Right lobe of liver (tissue), 6 donors: ENCODE results near the gene USP16. TPM values are rescaled to one million over a fixed set of nuclear protein-coding genes. Genes with fewer than 3 reads are reported as not detected.
"Not testable (repeated sequence)": the region's sequence is repeated elsewhere in the genome, so short reads cannot be mapped to it uniquely, and the experiment has no call there.

Experiments
- ATAC-seq, 4 donors: fragments of 200-7000 bp; cut with Tn5 transposase; one replicate each; pipeline ENCODE4 v1.9.1; 2020; ENCODE audit warnings: mild to moderate bottlenecking in 4 of 4, moderate library complexity in 4 of 4
- DNase-seq, 3 donors: peaks; one replicate each; pipeline ENCODE4 v3.0.0-alpha.2; 2020
- H3K27ac ChIP-seq, 3 donors: fragments of 200-600 bp; one replicate each; pipeline ENCODE4 v1.8.0; 2022
- H3K27me3 ChIP-seq, 2 donors: fragments of 200-600 bp; one replicate each; pipeline ENCODE4 v1.8.0; 2022
- H3K36me3 ChIP-seq, 4 donors: fragments of 200-600 bp; sonication (generic) in 1 of 4; one replicate each; pipeline versions ENCODE4 v1.5.1 to v1.8.0; 2017 to 2022; ENCODE audit warnings: control low read depth in 1 of 4
- H3K4me1 ChIP-seq, 4 donors: fragments of 200-600 bp; sonication (generic) in 1 of 4; one replicate each; pipeline versions ENCODE4 v1.5.1 to v1.8.0; 2017 to 2022; ENCODE audit warnings: control low read depth in 1 of 4
- H3K4me3 ChIP-seq, 3 donors: fragments of 200-600 bp; one replicate each; pipeline ENCODE4 v1.8.0; 2022
- H3K9me3 ChIP-seq, 4 donors: fragments of 200-600 bp; sonication (generic) in 1 of 4; one replicate each; pipeline versions ENCODE4 v1.5.1 to v1.8.0; 2017 to 2022; ENCODE audit warnings: control low read depth in 1 of 4
- POLR2A ChIP-seq: fragments of 450-650 bp; IDR thresholded peaks from one replicate; pipeline ENCODE4 v1.6.1; 2017; ENCODE audit warnings: antibody characterized with exemption, mild to moderate bottlenecking
- WGBS: methylation state at CpG from one replicate; pipeline ENCODE4 v1.1.6; 2018; ENCODE audit warnings: low coverage, low lambda C conversion rate; ENCODE audit not compliant: insufficient coverage; ENCODE audit errors: missing lambda C conversion rate; 5-methylcytosine and 5-hydroxymethylcytosine counted together
- intact Hi-C, 2 donors: fragments of 100-400 bp; cut with DNase I; formaldehyde crosslinking; loops; one replicate each; pipeline versions ENCODE4 v1.11.2 to v1.14.1; 2022
- total RNA-seq, 6 experiments: library from RNA; depleted of rRNA in 2 of 6; stranded (reverse); fragments of >200 nt in 2 of 6; fragmentation: NEBNext Ultra II Directional in 3 of 6; extraction: Animal tissue kit (Norgen Biotek cat#: 25700) in 3 of 6; gene quantifications; one replicate each; pipeline versions ENCODE4 v1.1.0 to v1.2.4, GENCODE V29; 2016 to 2023
- TF ChIP-seq, protein P1 (sequence below), 4 donors: fragments of 200-600 bp in 3 of 4; fragments of 450-650 bp in 1 of 4; IDR thresholded peaks; one replicate each; pipeline versions ENCODE4 v1.5.1 to v1.8.0; 2016 to 2022; ENCODE audit warnings: antibody characterized with exemption in 4 of 4, mild to moderate bottlenecking in 2 of 4
- donor health status: DM: no; HTN: yes; CAD: no.
- donor health status: DM: no; HTN: no; CAD: no.
- donor health status: DM: no; HTN: no; CAD: no.
- donor health status: DM: no; HTN: yes; CAD: no.
- donor health status: DM: no; HTN: yes; CAD: no.

Gene USP16
- total RNA-seq, 6 experiments from 2014 or later = 14.1 to 20.5 (median 17.4) TPM

DNA sequence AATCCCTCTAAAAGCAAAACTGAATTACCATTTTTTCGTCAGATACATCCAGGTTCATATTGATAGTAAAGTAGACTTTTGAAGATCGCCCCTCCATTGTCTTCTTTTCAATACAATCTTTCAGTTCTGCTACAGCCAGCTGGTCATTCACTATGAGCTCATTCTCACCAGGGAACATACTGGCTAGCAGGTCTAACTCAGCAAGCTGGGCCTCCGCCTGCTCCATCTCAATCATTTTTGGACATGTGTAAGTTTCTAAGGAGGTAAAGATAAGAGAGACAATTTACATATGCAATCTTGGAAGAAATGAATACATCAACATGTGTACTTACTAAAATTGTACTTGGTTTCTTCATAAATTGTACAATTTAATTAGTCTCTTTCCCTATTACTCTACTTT is 16.1 kb upstream of the USP16 start:
- 89% methylated on average over 3 of the region's 3 CpGs for WGBS
- no peak for TF ChIP-seq POLR2A
- TF ChIP-seq, protein P1, sequence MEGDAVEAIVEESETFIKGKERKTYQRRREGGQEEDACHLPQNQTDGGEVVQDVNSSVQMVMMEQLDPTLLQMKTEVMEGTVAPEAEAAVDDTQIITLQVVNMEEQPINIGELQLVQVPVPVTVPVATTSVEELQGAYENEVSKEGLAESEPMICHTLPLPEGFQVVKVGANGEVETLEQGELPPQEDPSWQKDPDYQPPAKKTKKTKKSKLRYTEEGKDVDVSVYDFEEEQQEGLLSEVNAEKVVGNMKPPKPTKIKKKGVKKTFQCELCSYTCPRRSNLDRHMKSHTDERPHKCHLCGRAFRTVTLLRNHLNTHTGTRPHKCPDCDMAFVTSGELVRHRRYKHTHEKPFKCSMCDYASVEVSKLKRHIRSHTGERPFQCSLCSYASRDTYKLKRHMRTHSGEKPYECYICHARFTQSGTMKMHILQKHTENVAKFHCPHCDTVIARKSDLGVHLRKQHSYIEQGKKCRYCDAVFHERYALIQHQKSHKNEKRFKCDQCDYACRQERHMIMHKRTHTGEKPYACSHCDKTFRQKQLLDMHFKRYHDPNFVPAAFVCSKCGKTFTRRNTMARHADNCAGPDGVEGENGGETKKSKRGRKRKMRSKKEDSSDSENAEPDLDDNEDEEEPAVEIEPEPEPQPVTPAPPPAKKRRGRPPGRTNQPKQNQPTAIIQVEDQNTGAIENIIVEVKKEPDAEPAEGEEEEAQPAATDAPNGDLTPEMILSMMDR (IDR thresholded peaks at IDR 0.05) = no peak
- no peak overlapping the region for H3K27ac ChIP-seq
- H3K4me1 ChIP-seq = peaks cover 0 to 7% (median 0%) of the 10 kb centered on the region in 4 donors
- intact Hi-C loops = no loop called here
- H3K4me3 ChIP-seq = no peak overlapping the region
- H3K27me3 ChIP-seq = no peaks in the 10 kb centered on the region
- H3K9me3 ChIP-seq = no peaks in the 10 kb centered on the region
- no peak for DNase-seq
- H3K36me3 ChIP-seq = peaks cover 0 to 14% (median 8%) of the 10 kb centered on the region in 4 donors
- ATAC-seq = no peak

DNA sequence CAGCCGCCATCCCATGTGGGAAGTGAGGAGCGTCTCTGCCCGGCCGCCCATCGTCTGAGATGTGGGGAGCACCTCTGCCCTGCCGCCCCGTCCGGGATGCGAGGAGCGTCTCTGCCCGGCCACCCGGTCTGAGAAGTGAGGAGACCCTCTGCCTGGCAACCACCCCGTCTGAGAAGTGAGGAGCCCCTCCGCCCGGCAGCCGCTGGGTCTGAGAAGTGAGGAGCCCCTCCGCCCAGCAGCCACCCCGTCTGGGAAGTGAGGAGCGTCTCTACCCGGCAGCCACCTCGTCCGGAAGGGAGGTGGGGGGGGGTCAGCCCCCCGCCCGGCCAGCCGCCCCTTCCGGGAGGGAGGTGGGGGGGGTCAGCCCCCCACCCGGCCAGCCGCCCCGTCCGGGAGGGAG is 13.2 kb upstream of the USP16 start:
- H3K4me1 ChIP-seq, intact Hi-C loops, H3K9me3 ChIP-seq, H3K4me3 ChIP-seq, H3K27me3 ChIP-seq, DNase-seq, ATAC-seq, H3K27ac ChIP-seq: not testable (repeated sequence)
- no CpG with 5 or more reads among the region's 30 CpGs for WGBS
- peaks cover 0 to 14% (median 8%) of the 10 kb centered on the region in 4 donors for H3K36me3 ChIP-seq

DNA sequence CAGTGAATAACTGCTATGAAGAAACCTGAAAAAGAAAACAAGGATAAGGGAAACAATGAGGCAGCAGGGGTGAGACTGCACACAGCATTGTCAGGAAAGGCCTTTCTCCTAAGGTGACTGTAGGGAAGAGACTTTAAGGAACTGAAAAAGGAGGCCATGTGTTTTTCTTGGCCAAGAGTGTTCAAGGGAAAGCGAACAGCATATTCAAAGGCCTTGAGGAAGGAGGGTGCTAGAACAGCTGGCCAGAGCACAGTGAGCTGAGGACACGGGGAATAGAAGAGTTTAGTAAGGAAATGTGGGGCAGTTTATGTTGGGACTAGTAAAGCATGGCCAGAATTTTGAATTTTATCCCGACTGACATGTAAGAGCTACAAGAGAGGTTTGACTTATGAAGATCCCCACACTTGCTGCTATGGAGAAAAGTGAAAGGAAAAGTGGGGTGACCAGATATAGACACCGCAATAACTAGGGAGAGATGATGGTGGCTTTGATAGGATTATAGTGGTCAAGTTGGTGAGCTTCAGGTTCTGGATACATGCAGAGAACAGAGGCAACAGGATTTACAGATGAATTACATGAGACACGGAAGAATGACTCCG is 6.7 kb upstream of the USP16 start:
- no peak overlapping the region for H3K27ac ChIP-seq
- peak overlapping the region; percentile 74 to 94 (median 81) for H3K4me3 ChIP-seq
- H3K9me3 ChIP-seq = no peaks in the 10 kb centered on the region
- 62% methylated on average over 6 of the region's 6 CpGs for WGBS
- no peaks in the 10 kb centered on the region for H3K36me3 ChIP-seq
- no peaks in the 10 kb centered on the region for H3K27me3 ChIP-seq
- ATAC-seq (no peak), DNase-seq (no peak)
- intact Hi-C loops = no loop called here
- TF ChIP-seq, protein P1 (IDR thresholded peaks at IDR 0.05) = no peak
- no peak for TF ChIP-seq POLR2A
- H3K4me1 ChIP-seq = peaks cover 0 to 8% (median 3%) of the 10 kb centered on the region in 4 donors

DNA sequence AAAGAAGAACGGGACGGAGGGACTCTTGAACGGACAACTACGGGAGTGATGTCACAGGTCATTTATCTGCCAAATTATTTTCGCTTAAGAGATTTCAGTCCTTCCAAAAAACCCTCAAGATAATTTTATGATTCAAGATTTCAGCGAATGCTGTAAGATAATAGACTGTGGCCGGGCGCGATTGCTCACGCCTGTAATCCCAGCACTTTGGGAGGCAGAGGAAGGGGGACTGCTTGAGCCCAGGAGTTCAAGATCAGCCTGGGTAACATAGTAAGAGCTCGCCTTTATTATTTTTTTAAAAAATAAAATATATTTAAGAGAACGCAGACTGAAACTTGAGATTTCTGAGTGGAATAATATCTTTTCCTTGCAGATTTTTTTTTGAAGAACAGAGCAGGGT is 5.9 kb upstream of the USP16 start:
- intact Hi-C loops = no loop called here
- Histone ChIP-seq H3K36me3 (no peaks in the 10 kb centered on the region), H3K4me1 (peaks cover 0 to 8% (median 3%) of the 10 kb centered on the region in 4 donors), H3K27ac (peak overlapping the region; percentile 53 to 67 (median 54)), H3K9me3 (no peaks in the 10 kb centered on the region), H3K27me3 (no peaks in the 10 kb centered on the region), H3K4me3 (peak overlapping the region; percentile 74 to 94 (median 81))
- DNase-seq (no peak), ATAC-seq (peak; percentile 14 to 40 (median 32))
- whole genome bisulfite sequencing = 8% methylated on average over 12 of the region's 12 CpGs
- TF ChIP-seq POLR2A = no peak
- TF ChIP-seq, protein P1 (IDR thresholded peaks at IDR 0.05) = no peak

DNA sequence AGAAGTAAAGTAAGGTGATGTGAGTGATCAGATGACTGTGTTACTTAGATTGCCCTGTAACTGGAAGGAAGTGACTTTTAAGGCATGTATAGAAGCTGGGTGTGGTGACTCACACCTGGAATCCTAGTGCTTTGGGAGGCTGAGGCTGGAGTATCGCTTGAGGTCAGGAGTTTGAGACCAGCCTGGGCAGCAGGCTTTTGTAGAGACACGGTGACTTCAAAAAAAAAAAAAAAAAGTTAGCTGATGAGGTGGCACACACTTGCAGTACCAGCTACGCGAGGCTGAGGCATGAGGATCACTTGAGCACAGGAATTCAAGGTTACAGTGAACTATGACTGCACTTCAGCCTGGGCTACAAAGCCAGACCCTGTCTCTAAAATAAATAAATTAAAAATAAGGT is 2.3 kb upstream of the USP16 start:
- intact Hi-C loops = no loop called here
- H3K4me1 ChIP-seq = peaks cover 0 to 16% (median 5%) of the 10 kb centered on the region in 4 donors

More for the DNA sequence above, 2.3 kb upstream of the USP16 start:
- Histone ChIP-seq H3K4me3 (no peak overlapping the region), H3K27me3 (no peaks in the 10 kb centered on the region), H3K36me3 (no peaks in the 10 kb centered on the region), H3K27ac (no peak overlapping the region), H3K9me3 (no peaks in the 10 kb centered on the region)
- no peak for ATAC-seq
- 90% methylated on average over 4 of the region's 4 CpGs for WGBS
- DNase-seq = no peak
- TF ChIP-seq POLR2A = no peak
- TF ChIP-seq, protein P1 (IDR thresholded peaks at IDR 0.05) = no peak
